Bronchial epithelial cell (primary cell): ENCODE results near the gene FLRT2. TPM values are rescaled to one million over a fixed set of nuclear protein-coding genes. Genes with fewer than 3 reads are reported as not detected.

Experiments
- DNase-seq: peaks from one replicate; pipeline ENCODE4 v3.0.0-alpha.2; 2010; ENCODE audit warnings: low read depth
- FAIRE-seq: peaks from 2 replicates; lab custom pipeline; 2011; peaks lifted over from hg19 to GRCh38; lab: Jason Lieb, UNC
- H3K27me3 ChIP-seq: 2 replicates; pipeline ENCODE4 v1.5.1; 2011; ENCODE audit warnings: low read length; ENCODE audit not compliant: control insufficient read depth, insufficient read depth
- H3K36me3 ChIP-seq: 2 replicates; pipeline ENCODE4 v1.5.1; 2011; ENCODE audit warnings: low read length; ENCODE audit not compliant: control insufficient read depth, insufficient read depth
- H3K4me3 ChIP-seq: 2 replicates; pipeline ENCODE4 v1.5.1; 2011; ENCODE audit warnings: mild to moderate bottlenecking, low read depth, low read length, control low read depth
- total RNA-seq: library from RNA; depleted of rRNA; stranded (reverse); fragments of >200 nt; gene quantifications from 2 replicates; pipeline ENCODE4 v1.2.1, GENCODE V29; 2014
- TF ChIP-seq, protein P1 (sequence below): IDR thresholded peaks from 2 replicates; pipeline ENCODE4 v1.5.1; 2011; ENCODE audit warnings: mild to moderate bottlenecking, moderate library complexity, low read length, control low read depth, inconsistent platforms; ENCODE audit not compliant: insufficient read depth, severe bottlenecking

The FLRT2 gene
- total RNA-seq, 1 donor from 2014 or later: 7.1 TPM

DNA sequence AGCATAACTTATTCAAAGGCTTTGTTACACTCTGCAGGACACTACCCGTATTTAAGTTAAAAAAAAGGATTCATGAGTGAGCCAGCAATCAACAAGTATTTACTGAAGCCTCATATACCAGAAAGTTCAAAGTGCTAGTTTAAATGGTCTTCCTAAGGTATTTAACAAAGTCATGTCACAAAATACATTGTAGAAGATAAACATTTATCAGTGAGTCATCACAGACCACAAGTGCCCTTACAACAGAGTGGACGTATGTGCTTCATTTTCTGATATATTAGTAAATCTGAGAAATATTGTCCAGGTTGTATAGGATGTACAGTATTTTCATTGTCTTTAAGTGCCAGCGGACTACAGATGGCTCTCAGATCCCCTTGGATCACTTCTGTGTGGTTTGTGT is 24.2 kb downstream of the FLRT2 start:
- FAIRE-seq (no peak), DNase-seq (no peak)
- H3K27me3 ChIP-seq: no peaks in the 10 kb centered on the region
- peaks cover 1% of the 10 kb centered on the region for H3K36me3 ChIP-seq
- TF ChIP-seq, protein P1, sequence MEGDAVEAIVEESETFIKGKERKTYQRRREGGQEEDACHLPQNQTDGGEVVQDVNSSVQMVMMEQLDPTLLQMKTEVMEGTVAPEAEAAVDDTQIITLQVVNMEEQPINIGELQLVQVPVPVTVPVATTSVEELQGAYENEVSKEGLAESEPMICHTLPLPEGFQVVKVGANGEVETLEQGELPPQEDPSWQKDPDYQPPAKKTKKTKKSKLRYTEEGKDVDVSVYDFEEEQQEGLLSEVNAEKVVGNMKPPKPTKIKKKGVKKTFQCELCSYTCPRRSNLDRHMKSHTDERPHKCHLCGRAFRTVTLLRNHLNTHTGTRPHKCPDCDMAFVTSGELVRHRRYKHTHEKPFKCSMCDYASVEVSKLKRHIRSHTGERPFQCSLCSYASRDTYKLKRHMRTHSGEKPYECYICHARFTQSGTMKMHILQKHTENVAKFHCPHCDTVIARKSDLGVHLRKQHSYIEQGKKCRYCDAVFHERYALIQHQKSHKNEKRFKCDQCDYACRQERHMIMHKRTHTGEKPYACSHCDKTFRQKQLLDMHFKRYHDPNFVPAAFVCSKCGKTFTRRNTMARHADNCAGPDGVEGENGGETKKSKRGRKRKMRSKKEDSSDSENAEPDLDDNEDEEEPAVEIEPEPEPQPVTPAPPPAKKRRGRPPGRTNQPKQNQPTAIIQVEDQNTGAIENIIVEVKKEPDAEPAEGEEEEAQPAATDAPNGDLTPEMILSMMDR: no peak
- H3K4me3 ChIP-seq: no peak overlapping the region

DNA sequence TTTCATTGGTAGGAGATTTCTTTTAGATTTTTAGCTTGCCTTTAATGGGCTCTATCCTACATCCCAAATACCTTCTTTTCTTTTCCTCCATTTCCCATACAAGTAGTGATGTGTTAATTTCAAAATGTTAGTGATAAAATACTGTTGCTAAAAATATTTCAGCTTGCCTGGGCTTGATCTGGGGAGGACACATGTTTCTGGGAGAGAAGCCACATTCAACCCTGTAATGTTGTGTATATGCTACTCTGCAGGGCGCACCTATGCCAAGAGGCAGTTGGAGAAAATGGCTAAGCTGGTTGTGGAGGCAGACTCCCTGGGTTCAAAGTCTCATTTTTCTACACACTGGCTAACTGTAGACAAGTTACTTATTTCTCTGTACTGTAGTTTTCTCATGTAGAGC is 26.3 kb downstream of the FLRT2 start:
- DNase-seq: peak; percentile 68
- H3K4me3 ChIP-seq: no peak overlapping the region
- H3K36me3 ChIP-seq: peaks cover 1% of the 10 kb centered on the region
- TF ChIP-seq, protein P1: no peak
- FAIRE-seq: no peak
- H3K27me3 ChIP-seq: no peaks in the 10 kb centered on the region

DNA sequence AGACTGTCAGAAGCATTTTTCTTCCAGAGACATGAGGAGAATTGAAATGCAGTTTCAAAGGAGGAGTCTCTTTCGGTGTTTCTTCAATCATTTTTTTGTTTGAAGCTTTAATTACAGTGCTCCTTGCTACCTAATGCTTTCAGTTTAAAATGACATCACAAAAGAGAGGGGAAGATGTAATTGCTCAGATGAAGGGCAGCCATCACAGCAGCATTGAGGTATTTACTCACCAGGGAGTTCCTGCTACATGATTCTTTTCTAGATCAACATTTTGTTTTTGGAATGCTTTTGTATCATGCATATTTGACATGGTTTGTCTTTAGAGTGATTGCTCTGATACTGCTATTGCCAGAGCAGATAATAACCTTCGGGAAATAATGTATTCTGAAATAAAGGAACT is 28.6 kb downstream of the FLRT2 start:
- no peak for DNase-seq
- Histone ChIP-seq H3K27me3 (no peaks in the 10 kb centered on the region), H3K4me3 (no peak overlapping the region), H3K36me3 (no peaks in the 10 kb centered on the region)
- TF ChIP-seq, protein P1: no peak
- FAIRE-seq: no peak

DNA sequence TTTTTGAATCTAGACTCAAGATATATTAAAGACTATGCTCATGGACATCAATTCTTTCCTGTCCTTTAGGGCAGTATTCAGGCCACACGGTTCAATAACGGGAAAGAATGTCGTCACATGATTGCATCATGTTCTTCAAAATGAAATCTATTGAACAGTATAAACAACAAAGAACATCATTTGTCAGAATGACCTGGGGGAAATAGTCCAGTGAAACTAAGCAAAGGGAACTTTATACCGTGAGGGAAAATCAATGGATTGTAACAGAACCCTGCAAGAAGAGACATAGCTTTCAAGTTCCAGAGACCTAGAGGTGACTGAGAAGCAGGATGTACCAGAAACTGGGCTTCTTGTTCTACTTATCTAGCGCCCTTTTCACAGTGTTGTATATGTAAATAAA is 32.7 kb downstream of the FLRT2 start:
- no peaks in the 10 kb centered on the region for H3K36me3 ChIP-seq
- no peaks in the 10 kb centered on the region for H3K27me3 ChIP-seq
- TF ChIP-seq, protein P1: no peak
- FAIRE-seq (no peak), DNase-seq (no peak)
- no peak overlapping the region for H3K4me3 ChIP-seq

DNA sequence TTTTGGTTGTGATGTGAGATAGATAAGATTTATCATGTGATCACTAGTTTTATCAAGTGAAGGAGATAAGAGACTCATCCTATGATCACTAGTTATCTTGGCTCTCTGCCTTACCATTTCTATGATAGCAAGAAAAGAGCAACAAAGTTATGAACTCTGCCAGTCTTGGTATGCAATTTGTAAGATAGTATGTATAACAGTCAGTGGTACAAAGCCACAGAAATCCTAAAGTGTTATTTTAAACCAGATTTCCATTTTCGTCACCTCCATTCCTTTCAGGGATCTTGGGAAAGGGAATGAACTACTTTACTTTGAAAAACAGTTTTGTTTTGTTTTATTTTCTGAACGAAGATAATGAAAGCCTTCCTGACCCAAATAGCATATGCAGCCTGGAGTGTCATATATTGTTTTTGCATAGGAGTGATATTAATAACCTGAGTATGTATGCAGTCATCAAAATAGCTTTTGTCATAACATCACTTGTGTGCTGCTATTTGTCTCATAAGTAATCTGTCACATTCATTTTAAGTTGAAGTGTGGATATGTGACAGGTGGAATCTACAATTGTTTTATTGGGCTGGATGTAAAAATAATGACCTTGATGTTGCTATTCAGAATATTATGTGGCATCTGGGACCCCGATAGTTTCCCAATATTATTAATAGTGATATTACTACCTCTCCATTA is 35.0 kb downstream of the FLRT2 start:
- Histone ChIP-seq H3K36me3 (no peaks in the 10 kb centered on the region), H3K4me3 (no peak overlapping the region), H3K27me3 (no peaks in the 10 kb centered on the region)
- no peak for FAIRE-seq
- TF ChIP-seq, protein P1: no peak
- no peak for DNase-seq

DNA sequence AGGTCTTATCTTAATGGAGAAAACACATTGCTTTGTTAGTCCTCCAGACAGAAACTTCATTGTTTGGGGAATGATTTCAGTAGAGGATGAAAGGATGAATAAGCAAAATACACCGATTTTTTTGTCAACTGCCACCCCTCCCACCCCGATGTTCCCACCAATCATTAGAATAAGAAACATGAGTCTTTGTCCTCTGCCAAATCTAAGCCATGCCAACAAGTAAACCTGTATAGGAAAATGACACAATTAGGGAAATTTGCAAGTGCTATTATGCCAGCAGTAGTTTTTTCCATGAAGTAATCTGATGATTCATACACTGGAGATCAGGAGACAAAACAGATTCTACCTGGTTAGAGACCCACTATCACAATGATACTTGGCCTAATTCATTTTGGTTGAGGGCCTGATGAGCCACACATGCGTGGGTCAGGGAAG is 35.9 kb downstream of the FLRT2 start:
- no peak for FAIRE-seq
- Histone ChIP-seq H3K4me3 (no peak overlapping the region), H3K36me3 (no peaks in the 10 kb centered on the region), H3K27me3 (no peaks in the 10 kb centered on the region)
- DNase-seq: peak; percentile 93
- TF ChIP-seq, protein P1: no peak
